Panc1 (cell line): ENCODE results near the gene MALL. TPM values are rescaled to one million over a fixed set of nuclear protein-coding genes. Genes with fewer than 3 reads are reported as not detected.
"Not testable (repeated sequence)": the region's sequence is repeated elsewhere in the genome, so short reads cannot be mapped to it uniquely, and the experiment has no call there.

ENCODE experiments used
- ATAC-seq: fragments of 200-7000 bp; cut with Tn5 transposase; 2 replicates; pipeline ENCODE4 v1.9.1; 2020; ENCODE audit warnings: mild to moderate bottlenecking, moderate library complexity
- BruUV-seq: library from RNA; stranded (reverse); fragments of 400-500 nt; replicated peaks from 2 replicates; lab custom pipeline; 2021; lab: Mats Ljungman, UMichigan
- CTCF ChIA-PET: fragments of 300-600 bp; sonication (Branson Sonifier 250); formaldehyde crosslinking; loops from one replicate; lab custom pipeline; 2022; ENCODE audit warnings: antibody characterized with exemption; lab: Charles Lee
- POLR2A ChIA-PET: fragments of 300-600 bp; sonication (Branson Sonifier 250); formaldehyde crosslinking; loops from one replicate; lab custom pipeline; 2022; ENCODE audit warnings: antibody characterized with exemption; lab: Charles Lee
- DNase-seq: peaks from one replicate; pipeline ENCODE4 v3.0.0-alpha.2; 2010; ENCODE audit warnings: low read depth, low spot score
- H3K27ac ChIP-seq: 2 replicates; pipeline ENCODE4 v1.5.1; 2011; ENCODE audit warnings: mild to moderate bottlenecking, low read length, inconsistent platforms
- H3K27me3 ChIP-seq: fragments of 200-500 bp; sonication (Bioruptor generic); 2 replicates; pipeline ENCODE4 v1.6.0; 2014; ENCODE audit warnings: low read length, inconsistent platforms; ENCODE audit not compliant: control insufficient read depth, insufficient read depth
- H3K36me3 ChIP-seq: fragments of 200-500 bp; sonication (Bioruptor generic); 2 replicates; pipeline ENCODE4 v1.5.1; 2014; ENCODE audit warnings: inconsistent platforms, mild to moderate bottlenecking, low read length, moderate library complexity; ENCODE audit not compliant: control insufficient read depth, insufficient read depth
- H3K4me1 ChIP-seq: 2 replicates; pipeline ENCODE4 v1.5.1; 2011; ENCODE audit warnings: inconsistent platforms, mild to moderate bottlenecking, low read length, moderate library complexity; ENCODE audit not compliant: control insufficient read depth, insufficient read depth
- H3K4me3 ChIP-seq, 2 experiments: 2 replicates each; pipeline ENCODE4 v1.5.1; 2011 to 2012; ENCODE audit warnings: low read depth in 2 of 2, low read length in 2 of 2, mild to moderate bottlenecking in 2 of 2, inconsistent platforms in 1 of 2, moderate library complexity in 1 of 2
- H3K9me3 ChIP-seq: fragments of 200-500 bp; sonication (Bioruptor generic); 2 replicates; pipeline ENCODE4 v1.5.1; 2014; ENCODE audit warnings: low read depth, mild to moderate bottlenecking, inconsistent platforms, low read length, moderate library complexity; ENCODE audit not compliant: control insufficient read depth, insufficient read depth
- in situ Hi-C: cut with HindIII; loops from 2 replicates; pipeline ENCODE4 v1.10.0; 2016; ENCODE audit warnings: low sequenced_read_pairs, low pct_unique_long_range_greater_than_20kb
- intact Hi-C: fragments of 100-400 bp; cut with micrococcal nuclease; formaldehyde crosslinking; loops from one replicate; pipeline ENCODE4 v1.10.0; 2022; ENCODE audit not compliant: unreplicated experiment
- microRNA-seq: library from miRNA; unstranded; fragments of <30 nt; microRNA quantifications from one replicate; pipeline ENCODE4 v1.1.0, GENCODE V29; 2020; ENCODE audit not compliant: unreplicated experiment
- total RNA-seq: library from RNA; stranded (reverse); gene quantifications from one replicate; pipeline ENCODE4 v1.2.1, GENCODE V29; 2021; ENCODE audit not compliant: unreplicated experiment

MALL gene
- total RNA-seq, 1 experiment from 2014 or later: 159 TPM

- in situ Hi-C loops, DNase-seq, CTCF ChIA-PET, POLR2A ChIA-PET, BruUV-seq, ATAC-seq, H3K4me3 ChIP-seq, H3K27ac ChIP-seq, H3K4me1 ChIP-seq, H3K27me3 ChIP-seq, H3K9me3 ChIP-seq, H3K36me3 ChIP-seq, intact Hi-C loops: not testable (repeated sequence)
Measured at GRCh38 chr2:110034935-110035334, 80.7 kb downstream of the MALL start.

Small RNA genes within 50 kb of the gene (microRNA-seq; reads per million reads assigned to microRNA genes)
- gene MIR4267 (not detected), gene MIR4436B1 (not detected)

Other genes starting within 250 kb of the MALL start
- gene LIMS3, start 217.1 kb downstream of the MALL start, total RNA-seq: 2.6 TPM
- 7.2 TPM for gene NPHP1, start 89.2 kb upstream of the MALL start, total RNA-seq
- gene MTLN, start 96.7 kb upstream of the MALL start, total RNA-seq: 84.3 TPM